Hematopoietic multipotent progenitor cell treated with erythropoietin and hydrocortisone succinate and interleukin-3 and kit ligand, for 6 days (in vitro differentiated cells): ENCODE results near the gene LEMD2.
A peak's percentile ranks its signal among the peaks of the same experiment; 100 is the strongest.

Experiments
- DNase-seq: peaks from one replicate; pipeline ENCODE4 v3.0.0-alpha.2; 2015

Gene LEMD2

DNA sequence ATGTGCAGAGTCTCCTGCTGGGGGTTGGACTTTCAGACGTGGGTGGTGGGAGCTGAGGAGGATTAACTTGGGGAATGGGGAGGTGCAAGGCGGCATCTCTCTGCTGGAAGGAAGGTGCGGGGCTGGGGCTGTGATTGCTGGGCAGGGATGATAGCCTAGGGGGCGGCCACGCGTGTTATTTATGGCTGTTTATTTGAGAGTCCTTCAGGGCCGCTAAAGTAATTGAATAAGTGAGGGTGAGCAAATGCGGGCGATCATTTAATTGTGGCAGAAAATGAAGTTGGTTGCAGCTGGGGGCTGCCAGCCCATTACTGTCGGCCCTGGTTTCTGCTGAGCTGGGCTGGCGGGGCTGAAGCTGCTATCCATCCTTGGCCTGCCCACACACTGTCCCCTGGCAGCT is 34.7 kb downstream of the LEMD2 start:
- DNase-seq: no peak

DNA sequence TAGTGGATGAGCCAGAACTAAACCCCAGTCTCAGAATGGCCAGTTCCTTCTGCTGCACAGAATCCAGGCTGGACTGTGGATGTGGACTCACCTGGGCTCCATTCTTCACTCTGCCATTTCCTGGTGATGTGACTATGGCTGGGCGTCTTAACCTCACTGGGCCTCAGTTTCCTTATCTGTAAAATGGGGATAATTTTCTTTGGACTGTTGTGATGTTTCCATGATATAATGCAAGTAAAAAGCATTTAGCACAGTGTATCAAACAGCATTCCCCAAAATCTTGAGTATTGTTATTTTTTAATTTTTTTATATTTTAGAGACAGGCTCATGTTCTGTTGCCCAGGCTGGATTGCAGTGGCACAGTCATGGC is 36.3 kb downstream of the LEMD2 start:
- DNase-seq: no peak

DNA sequence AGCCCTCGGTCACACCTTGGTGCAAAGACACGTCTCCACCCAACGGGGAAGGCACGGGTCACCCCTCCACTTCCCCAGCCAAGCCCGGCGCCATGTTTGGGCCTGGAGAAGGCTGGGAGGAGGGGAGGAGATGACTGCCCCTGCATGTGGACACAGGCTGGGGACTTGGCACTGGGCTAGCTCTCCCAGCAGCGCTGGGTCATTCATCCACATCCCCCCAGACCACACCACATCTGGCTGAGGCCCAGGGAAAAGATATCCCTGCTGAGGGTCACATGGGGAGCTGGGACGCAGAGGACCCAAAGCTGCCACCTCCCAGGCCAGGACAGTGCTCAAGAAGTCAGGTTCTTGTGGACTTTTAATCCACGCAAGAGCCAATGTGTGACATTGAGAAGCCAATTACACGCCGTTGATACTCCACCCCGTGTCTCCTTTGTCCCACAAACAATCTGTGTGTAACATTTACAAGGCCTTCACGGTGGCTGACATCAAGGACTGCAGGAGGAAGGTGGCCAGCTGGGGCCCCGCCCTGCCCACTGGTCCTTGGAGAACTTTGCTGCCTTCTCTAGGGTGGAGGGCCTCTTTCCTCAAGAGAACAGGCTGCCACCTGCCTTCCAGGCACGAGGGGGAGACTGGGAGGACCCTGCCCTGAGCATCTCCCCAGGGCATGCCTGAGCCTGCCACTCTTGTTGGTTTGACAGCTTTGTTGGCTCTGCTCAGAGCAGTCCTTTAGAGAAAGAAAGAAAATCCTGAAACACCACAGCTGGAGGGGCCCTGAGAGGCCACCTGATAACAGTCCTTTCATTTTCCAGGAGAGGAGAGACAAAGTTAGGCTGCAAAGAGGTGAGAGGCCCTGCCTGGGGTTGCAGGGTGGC is 36.9 kb downstream of the LEMD2 start:
- DNase-seq: no peak

DNA sequence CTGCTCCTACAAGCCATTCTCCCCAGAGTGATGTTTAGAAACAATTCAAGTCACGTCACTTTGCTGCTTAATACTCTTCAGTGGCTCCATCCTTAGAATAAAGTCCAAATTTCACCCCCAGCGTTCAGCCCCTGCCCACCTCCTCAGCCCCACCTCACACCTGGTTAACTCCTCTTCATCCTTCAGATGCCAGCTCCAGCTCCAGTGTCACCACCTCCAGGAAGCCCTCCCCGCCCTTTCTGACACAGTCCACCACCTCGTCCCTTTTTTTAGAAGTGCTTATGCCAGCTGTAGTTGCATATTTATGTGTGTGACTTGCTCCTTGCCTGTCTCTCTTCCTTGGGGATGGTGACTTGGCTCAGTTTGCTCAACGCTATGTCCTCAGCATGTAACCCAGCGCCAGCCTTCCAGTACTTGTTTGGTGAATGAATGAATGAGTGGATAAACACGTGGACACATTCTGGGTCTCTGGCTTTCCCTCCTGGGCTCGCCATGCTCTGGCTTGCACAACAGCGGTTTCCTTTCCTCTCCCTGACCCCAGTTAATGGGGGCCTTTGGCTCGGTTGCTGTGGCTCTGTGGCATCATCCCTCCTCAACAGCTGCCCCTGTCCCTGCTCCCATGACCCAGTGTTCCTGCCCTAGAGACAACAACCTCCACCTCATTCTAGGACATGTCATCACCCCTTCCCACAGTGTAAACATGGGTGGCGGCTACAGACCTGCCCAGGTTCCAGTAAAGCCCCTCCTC is 38.5 kb downstream of the LEMD2 start:
- DNase-seq: no peak

DNA sequence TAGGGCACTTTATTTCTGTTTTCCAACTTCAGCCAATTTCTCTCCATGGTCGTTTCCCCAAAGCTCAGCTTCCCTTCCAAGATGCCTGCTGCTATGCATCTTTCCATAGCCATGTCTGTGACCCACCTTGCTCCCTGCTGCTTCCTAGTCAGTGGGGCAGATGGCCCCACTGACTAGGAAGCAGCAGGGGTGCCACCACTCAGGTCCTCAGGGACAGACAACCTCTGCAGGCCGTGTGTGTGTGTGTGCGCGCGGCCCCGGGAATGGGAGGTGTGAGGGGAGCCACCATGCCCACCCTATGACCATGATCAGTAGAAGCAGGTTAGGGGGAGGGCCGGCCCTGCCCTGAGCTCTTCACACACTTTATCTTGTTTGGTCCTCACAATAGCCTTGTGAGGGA is 39.5 kb downstream of the LEMD2 start:
- DNase-seq: no peak

DNA sequence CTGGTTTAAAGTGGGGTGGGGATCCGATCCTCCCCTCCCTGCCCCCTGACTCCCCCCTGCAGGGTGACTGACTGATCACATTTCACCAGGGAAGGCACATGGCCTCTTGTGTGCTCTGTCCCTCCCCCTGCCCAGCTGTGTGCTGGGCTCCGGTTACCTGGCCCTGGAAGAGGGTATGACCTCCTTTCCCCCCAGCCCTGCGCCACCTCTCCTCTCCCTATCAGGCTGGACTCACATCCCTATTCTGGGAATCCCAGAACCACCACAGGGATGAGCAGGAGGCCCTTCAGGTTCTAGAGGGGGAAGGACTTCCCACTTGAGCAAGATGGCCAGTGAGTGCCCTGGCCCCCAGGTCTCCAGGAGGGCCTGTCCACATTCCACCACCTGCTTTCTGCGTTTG is 40.1 kb downstream of the LEMD2 start:
- DNase-seq: no peak

DNA sequence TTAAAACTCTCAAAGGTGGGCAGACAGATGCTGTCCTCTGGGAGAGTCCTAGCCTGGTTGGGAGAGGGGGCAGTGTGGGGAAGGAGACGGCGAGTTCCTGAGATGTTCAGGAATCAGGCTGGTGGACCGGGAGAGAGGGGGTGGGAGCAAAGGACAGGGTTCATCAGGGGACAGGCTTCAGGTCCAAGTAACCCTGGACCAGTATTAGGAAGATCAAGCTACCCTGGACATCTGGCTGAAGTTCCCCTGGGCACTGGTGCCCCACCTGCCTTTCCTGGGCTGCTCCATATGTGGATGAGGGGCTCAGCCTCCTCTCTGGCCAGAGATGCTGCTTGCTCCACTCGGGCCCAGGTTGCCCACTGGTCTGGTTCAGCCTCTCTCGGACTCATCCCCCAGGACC is 41.1 kb downstream of the LEMD2 start:
- DNase-seq: no peak

DNA sequence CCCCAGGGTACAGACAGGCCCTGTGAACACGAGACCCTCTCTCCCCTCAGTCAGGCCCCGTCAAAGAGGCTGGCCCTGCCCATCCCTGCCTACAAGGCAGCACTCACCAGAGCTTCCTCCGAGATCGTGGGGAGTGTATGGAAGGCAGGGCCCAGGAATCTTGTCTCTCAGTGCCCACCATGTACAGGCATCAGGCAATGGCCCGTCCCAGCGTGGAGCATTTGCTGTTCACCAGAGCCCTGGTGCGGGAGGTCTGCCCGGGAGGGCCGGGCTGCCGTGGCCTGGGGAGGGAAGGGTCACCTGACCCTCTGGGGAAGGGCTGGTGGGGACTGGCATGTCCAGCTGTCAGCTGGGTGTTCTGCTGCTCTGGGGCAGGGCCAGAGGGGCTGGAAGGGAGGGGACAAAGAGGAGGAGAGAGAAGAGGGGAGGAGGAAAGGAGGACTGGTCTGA is 42.3 kb downstream of the LEMD2 start, which contains the start of gene IP6K3:
Gene IP6K3 (minus strand): TSS at position 255 of the 450 bp plus-strand sequence. CDS start 11,429 bp downstream, outside the sequence.
- DNase-seq: no peak

DNA sequence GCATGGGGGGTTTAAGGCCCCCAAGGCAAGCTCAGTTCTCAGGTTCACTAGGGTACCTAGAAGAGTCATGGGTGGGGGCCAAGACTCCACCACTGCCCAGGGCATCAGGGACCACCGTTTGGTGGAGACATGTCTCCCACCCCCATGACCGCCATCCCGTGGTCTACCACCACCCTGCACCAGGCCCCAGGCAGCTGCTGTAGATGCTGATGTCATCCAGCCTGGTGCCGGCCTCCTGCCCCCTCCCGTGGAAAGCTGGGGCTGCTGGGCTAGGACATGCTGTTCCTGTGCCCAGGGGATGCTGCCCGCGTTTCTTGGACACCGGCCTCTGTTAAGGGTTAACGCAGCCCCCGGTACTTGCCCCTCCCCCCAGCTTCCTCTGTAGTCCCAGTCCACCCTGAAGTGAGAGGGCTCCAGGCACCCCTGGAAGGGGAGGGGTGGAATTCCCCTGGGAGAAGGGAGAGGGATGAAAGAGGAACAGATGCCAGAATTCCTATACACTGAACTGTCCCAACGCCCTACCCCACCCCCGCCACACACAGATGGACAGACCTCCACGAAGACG is 42.8 kb downstream of the LEMD2 start:
- no peak for DNase-seq

DNA sequence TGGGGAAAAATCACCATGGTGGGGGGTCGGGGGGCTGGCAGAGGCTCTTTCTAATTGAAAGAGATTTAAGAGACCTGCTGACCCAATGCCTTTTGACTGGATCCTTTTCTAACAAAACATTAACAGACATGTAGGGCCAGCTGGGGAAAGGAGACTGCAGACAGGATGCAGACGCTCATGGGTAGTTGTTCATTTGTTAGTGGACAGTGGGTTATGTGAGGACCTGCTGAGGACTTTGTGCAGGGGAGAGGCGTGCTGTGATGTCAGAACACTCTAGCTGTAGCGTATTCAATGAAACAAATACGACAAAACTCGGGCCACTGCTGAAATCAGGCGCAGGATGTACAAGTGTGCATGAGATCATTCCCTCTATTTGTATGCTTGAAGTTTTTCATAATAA is 43.4 kb downstream of the LEMD2 start:
- DNase-seq: no peak

DNA sequence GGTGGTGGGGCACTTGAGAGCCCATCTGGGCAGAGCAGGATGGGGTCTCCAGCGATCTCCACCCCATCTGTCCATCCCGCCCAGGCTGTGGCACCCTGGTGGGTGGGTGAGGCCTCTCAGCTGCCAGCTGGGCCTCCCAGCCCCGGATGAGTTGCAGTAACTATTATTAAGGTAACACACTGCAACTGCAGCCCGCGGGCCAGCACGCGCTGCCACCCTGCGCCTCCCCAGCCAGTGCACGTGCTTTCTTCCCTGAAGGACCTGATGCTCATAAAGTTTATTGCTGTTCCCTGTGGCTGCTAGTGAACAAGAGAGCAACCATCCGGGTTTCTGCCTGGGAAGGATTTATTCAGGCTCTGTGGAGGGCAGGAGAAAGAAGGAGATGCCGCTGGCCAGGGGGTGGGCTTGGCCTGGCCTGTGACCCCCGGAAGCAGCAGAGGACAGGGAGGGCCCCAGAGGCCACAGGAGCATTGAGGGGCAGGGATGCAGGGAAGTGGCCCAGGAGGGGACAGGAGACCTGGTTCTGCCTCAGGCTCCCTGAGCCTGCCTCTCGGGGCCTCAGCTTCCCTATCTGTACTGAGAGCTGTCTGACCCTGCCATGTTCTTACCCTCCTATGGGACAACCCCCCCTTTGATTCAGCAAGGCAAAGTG is 43.9 kb downstream of the LEMD2 start:
- DNase-seq: no peak

DNA sequence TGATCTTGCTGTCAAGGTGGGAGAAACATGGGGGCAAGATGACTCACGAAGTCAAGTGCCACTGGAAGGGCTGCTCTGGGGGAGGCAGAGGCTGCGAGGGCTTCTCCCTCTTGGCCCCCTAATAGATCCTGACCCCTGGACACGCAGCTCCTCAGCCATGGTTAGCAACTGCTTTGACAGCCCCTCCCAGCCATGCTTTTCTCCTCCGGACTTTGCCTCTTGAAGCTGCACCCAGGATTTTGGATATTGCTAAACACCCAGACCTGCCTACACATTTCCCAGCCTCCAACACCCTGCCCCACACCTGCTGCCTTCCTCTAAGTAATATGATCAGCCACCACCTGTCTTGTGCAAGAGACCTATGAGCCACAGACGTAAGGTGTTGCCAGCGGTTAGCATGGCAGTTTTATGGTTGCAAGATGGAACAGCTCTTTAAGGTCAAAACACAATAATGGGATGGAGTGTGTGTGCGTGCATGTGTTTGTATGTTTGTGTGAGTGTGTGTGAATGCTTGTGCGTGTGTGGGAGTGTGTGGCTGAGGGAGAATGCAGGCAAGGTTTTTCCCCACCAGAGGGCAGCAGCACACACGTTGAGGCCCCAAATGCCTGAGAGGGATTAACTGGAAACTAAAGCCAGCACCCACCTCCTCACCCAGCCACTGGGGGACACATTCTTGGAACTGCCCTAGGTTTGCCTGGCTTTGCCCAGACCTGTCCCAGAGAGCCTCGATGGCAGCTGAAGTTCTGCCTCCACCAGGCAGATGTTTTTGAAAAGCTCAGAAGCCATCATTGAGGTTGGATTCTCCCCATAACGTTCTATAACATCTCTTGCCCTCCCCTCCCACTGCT is 44.7 kb downstream of the LEMD2 start:
- DNase-seq: peak; percentile 83

DNA sequence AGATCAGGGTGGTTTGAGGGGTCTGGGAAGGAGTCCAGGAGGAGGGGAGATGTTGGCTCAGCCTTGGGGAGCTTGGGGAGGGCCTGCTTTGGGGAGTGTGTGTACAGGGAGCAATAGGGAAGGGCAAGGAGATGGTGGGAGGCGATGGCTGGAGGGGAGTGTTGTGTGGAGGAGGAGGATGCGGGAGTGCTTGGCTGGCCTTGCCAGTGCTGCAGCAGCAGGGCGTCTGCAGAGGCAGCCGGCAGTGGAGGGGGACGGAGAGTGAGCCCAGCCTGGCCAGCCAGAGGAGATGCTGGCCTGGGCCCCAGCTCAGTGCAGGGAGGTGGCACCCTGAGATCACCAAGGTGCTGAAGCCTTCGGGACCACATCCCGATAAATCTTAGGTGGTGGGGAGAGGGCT is 46.1 kb downstream of the LEMD2 start:
- DNase-seq: no peak

DNA sequence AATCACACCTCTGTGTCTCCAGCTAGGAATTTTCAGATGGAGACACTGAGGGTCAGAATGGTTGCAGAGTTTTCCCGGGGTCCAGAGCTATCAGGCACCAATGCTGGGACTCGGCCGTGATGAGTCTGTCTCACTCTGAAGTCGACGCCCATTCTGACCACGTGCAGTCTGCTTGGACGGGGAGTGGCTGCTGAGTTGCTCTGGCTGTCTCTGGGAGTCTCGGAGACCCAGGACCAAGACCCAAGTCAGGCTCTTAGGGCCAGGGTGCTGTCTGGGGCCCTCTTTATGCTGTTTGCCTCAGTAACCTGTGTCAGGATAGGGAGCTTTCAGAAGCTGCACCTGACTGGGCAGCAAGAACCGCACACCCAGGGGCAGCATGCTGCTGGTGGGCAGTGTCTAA is 46.8 kb downstream of the LEMD2 start:
- DNase-seq: no peak

DNA sequence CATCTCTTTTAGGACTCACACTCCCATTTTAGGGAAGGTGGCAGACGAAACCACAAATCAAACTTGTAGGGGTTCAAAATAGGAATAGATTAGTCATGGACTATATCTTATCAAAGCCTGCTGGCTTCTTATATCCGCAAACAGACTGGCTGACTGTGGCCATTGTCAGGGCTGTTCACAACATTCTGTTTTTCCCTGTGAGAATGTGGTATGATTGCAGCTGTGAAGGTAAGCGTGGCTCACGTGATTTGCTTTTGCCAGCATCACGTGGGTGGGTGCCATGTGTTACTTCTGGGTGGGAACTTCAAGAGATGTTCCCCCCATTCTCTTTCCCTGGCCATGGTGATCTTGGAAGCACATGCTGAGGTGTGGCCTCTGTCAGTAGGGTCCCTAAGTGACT is 48.1 kb downstream of the LEMD2 start:
- DNase-seq: no peak

DNA sequence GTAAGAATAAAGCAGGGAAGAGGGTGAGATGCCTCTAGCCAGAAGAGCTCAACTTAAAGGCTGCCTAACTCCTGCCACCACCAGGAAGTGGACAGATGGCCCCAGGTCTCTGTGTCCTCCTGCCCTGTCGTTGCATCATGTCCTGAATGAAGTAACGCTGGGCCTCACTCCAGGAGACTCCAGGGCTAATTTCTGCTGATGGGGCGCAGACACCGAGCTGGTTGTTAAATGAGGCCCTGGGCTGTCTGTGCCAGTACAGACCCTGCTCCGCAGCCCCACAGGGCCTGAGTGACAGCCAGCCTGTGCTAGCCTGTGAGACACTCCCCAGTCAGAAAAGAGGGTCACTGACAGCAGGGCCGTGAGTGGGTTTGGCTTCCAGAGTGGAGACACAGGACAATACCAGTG is 48.7 kb downstream of the LEMD2 start:
- no peak for DNase-seq

DNA sequence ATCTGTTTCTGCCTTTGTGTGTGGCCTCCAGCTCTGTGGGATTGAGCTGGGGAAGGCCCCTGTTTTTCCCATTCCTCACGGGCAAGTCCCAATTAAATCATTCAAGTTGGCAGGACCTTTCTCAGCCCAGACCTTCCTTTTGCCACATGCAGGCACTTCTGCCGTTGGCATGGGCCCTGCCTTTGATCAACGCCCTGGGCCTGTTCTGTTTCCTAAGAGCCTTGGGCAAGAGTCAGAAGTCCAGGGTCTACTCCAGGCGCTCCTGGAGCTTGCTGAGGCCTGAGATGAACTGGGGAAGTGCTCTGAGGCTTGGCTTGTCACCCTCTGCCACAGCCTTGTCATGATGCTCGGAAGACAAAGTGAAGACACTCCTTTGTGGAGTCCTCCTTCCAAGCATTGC is 49.4 kb downstream of the LEMD2 start:
- DNase-seq: no peak

DNA sequence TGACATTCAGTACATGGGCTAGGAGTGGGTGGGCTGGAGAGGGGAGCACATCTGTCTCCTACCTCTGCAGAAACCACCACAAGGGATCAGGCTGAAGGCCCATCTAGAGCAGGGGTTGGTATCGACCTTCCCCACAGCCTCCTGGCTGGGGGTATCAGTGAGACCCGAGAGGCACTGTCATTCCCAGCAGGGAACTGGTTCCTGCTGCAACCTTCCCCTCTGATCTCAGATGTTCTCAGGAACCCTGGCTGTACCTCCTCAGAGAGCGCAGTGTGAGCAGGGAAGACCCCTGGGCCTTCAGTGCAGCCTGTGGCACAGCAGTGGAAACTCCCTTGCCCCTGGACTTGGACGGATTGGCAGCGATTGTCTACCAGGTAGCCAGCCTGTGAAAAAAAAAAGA is 50.1 kb downstream of the LEMD2 start:
- DNase-seq: no peak

DNA sequence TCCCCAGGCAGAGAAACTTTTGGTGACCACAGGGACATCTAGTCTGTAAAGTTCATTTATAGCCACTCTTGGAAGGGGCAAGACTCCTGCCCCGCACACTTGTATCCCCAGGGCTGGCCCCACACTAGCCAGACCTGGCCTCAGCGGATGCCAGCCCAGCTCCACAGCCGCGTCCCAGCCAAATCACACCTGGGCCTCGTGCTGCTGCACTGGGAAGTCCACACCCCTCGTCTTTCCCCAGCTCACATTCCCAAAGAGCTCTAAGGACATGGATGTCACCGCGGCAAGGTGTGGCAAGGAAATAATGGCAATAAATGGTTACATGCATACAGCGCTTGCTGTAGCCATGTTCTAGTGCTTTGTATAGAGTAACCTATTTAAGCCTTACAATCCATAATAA is 50.8 kb downstream of the LEMD2 start:
- no peak for DNase-seq

DNA sequence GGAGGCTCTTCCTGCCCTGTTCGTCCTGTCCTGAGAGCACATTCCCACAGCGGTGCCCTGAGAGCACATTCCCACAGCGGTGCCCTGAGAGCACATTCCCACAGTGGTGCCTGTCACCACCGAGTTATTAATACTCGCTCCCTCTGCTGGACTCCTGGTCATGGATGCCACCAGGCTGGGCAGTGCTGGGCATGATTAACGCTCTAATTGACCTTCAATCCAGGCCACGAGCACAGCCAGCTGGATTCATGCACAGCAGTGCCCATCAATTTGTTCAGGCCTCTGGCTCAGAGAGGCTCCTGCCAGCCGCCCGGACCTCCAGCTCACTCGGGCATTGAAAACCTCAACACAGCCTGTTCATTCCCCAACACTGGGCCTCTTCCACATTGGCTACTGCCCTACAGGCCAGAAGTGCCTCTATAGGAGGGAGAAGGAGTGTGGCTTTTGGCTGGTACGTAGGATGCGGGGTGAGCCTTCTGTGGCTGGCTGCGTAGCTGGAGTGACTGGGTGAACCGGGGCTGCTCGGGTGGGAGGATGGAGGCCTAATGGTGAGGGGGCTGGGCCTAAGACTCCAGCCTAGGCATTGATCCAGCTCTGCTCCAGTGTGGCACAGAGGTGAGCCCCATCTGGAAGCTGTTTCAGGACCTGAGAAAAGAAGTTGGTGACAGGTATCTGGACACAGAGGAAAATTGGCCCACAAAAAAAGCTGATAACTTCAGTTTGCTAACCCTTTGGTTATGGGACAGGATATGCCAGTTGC is 51.5 kb downstream of the LEMD2 start:
- DNase-seq: no peak

DNA sequence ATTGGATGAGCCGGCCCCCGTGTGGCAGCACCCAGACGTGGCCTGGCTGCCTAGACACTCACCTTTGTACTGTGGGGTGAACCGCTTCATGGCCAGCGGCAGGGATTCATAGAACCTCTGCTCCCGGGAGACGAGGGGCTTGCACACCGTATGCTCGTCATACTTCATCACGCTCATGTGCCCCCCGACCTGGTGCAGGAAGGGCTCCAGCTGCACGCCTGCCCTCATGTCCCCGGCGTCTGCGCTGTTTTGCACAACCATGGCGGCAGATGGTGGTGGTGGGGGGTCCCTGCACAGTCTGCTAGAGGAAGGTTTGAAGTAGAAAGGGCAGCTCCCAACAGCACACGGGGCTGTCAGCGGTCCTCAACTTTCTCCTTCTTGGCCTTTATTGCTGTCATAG is 53.7 kb downstream of the LEMD2 start:
- DNase-seq: no peak

DNA sequence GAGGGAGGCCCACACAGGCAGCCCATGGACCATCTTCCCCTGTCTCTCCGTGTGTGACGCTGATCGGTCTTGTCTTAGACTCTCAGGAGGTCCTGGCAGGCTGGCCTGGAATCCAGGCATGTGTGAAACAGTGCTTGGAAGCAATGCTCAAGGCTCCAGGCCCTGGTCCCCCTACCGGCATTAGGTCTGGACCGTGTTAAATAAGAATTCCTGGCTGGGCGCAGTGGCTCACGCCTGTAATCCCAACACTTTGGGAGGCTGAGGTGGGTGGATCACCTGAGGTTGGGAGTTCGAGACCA is 55.3 kb downstream of the LEMD2 start:
- no peak for DNase-seq
